Measurements from ENCODE around the gene GAL3ST1.

DNA sequence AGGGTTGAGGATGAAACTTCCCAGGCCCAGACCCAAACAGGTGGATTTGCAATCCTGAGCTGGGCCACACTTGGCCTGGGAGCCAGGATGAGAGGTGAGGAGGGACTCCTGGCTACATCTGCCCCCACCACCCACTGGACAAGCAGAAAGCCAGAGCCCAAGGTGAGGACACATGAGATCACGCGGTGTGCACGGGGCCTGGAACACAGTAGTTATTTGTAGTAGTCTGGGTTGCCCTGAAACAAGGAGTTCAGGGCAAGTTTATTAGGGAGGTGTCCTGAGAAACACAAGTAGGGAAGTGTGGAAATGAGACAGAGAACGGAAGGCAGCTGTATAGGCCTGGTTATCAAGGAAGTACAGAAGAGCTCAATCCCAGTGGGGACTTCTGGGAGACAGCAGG, 27.3 kb downstream of the GAL3ST1 start:
- TF ChIP-seq, protein P1, sequence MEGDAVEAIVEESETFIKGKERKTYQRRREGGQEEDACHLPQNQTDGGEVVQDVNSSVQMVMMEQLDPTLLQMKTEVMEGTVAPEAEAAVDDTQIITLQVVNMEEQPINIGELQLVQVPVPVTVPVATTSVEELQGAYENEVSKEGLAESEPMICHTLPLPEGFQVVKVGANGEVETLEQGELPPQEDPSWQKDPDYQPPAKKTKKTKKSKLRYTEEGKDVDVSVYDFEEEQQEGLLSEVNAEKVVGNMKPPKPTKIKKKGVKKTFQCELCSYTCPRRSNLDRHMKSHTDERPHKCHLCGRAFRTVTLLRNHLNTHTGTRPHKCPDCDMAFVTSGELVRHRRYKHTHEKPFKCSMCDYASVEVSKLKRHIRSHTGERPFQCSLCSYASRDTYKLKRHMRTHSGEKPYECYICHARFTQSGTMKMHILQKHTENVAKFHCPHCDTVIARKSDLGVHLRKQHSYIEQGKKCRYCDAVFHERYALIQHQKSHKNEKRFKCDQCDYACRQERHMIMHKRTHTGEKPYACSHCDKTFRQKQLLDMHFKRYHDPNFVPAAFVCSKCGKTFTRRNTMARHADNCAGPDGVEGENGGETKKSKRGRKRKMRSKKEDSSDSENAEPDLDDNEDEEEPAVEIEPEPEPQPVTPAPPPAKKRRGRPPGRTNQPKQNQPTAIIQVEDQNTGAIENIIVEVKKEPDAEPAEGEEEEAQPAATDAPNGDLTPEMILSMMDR (IDR thresholded peaks at IDR 0.05) = no peak
- TF ChIP-seq POLR2AphosphoS5 (IDR thresholded peaks at IDR 0.05; ENCODE audit: low read depth, low read length) (no peak), EZH2phosphoT487 (IDR thresholded peaks at IDR 0.05; ENCODE audit: borderline replicate concordance, low read depth) (no peak), NRF1 (IDR thresholded peaks at IDR 0.05; ENCODE audit: low read depth, low read length) (no peak), RAD21 (IDR thresholded peaks at IDR 0.05; ENCODE audit: low read length) (no peak), TAF1 (IDR thresholded peaks at IDR 0.05; ENCODE audit: borderline replicate concordance, low read depth, low read length) (no peak), CHD2 (IDR thresholded peaks at IDR 0.05; ENCODE audit: low read length, partially characterized antibody) (no peak), GABPA (IDR thresholded peaks at IDR 0.05; ENCODE audit: low read depth) (no peak), SMC3 (IDR thresholded peaks at IDR 0.05; ENCODE audit: low read depth, low read length) (no peak), ELF1 (IDR thresholded peaks at IDR 0.05) (no peak), TCF12 (IDR thresholded peaks at IDR 0.05) (no peak)
- TF ChIP-seq, protein P2, sequence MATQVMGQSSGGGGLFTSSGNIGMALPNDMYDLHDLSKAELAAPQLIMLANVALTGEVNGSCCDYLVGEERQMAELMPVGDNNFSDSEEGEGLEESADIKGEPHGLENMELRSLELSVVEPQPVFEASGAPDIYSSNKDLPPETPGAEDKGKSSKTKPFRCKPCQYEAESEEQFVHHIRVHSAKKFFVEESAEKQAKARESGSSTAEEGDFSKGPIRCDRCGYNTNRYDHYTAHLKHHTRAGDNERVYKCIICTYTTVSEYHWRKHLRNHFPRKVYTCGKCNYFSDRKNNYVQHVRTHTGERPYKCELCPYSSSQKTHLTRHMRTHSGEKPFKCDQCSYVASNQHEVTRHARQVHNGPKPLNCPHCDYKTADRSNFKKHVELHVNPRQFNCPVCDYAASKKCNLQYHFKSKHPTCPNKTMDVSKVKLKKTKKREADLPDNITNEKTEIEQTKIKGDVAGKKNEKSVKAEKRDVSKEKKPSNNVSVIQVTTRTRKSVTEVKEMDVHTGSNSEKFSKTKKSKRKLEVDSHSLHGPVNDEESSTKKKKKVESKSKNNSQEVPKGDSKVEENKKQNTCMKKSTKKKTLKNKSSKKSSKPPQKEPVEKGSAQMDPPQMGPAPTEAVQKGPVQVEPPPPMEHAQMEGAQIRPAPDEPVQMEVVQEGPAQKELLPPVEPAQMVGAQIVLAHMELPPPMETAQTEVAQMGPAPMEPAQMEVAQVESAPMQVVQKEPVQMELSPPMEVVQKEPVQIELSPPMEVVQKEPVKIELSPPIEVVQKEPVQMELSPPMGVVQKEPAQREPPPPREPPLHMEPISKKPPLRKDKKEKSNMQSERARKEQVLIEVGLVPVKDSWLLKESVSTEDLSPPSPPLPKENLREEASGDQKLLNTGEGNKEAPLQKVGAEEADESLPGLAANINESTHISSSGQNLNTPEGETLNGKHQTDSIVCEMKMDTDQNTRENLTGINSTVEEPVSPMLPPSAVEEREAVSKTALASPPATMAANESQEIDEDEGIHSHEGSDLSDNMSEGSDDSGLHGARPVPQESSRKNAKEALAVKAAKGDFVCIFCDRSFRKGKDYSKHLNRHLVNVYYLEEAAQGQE (IDR thresholded peaks at IDR 0.05; ENCODE audit: low read depth, low read length) = no peak
